ENCODE results near the gene PKD2. TPM values are rescaled to one million over a fixed set of nuclear protein-coding genes. Genes with fewer than 3 reads are reported as not detected.

The PKD2 gene
- total RNA-seq, result 87.7 TPM

GRCh38 chr4:88007304-88008121 lies at the start of gene PKD2:
Gene PKD2 (plus strand): TSS chr4:88007635. CDS start chr4:88007734, 99 bp downstream.

GRCh38 chr4:87975466-87975865 lies 32.0 kb upstream of the PKD2 start, which contains the start of gene SPP1:
Gene SPP1 (plus strand): TSS chr4:87975714. CDS start chr4:87976896, 1,182 bp downstream.

Other genes with a start within 250 kb of the PKD2 start
- gene IBSP, start 208.1 kb upstream of the PKD2 start, total RNA-seq, result not detected
- not detected for gene MEPE, start 174.7 kb upstream of the PKD2 start, total RNA-seq
- gene SPP1, start 31.9 kb upstream of the PKD2 start, total RNA-seq, result 189 TPM
- 20.2 TPM for gene ABCG2, start 151.0 kb downstream of the PKD2 start, total RNA-seq